HepG2 (cell line): ENCODE data around the gene OR2F2. TPM values are rescaled to one million over a fixed set of nuclear protein-coding genes. Genes with fewer than 3 reads are reported as not detected.
A peak's percentile ranks its signal among the peaks of the same experiment; 100 is the strongest.

Experiments used
- CBX1 ChIP-seq: IDR thresholded peaks from one replicate; pipeline ENCODE4 v1.6.1; 2016; ENCODE audit warnings: antibody characterized with exemption, low read depth
- CBX5 ChIP-seq: sonication (generic); formaldehyde crosslinking; IDR thresholded peaks from 2 replicates; pipeline ENCODE4 v1.4.0; 2020; ENCODE audit warnings: missing genetic modification reagents, borderline replicate concordance
- CC2D1A ChIP-seq: sonication (generic); formaldehyde crosslinking; IDR thresholded peaks from 2 replicates; pipeline ENCODE4 v1.8.1; 2023; ENCODE audit warnings: mild to moderate bottlenecking, missing genetic modification reagents
- GABPA ChIP-seq, 2 experiments: IDR thresholded peaks; 2 replicates each; pipeline ENCODE4 v1.6.1; 2011 to 2016; ENCODE audit warnings: low read depth in 2 of 2, low read length in 1 of 2, missing biosample characterization in 1 of 2, missing genetic modification characterization in 1 of 2
- HIVEP1 ChIP-seq: sonication (generic); formaldehyde crosslinking; IDR thresholded peaks from 2 replicates; pipeline ENCODE4 v1.4.0; 2020; ENCODE audit warnings: mild to moderate bottlenecking, missing genetic modification reagents
- HNF4G ChIP-seq, 2 experiments: sonication (generic) in 1 of 2; formaldehyde crosslinking in 1 of 2; IDR thresholded peaks; 2 replicates each; pipeline versions ENCODE4 v1.4.0 to v1.6.1; 2011 to 2020; ENCODE audit warnings: borderline replicate concordance in 2 of 2, low read depth in 2 of 2, mild to moderate bottlenecking in 2 of 2, low read length in 1 of 2, missing genetic modification reagents in 1 of 2, moderate library complexity in 1 of 2
- HOXD1 ChIP-seq: sonication (generic); formaldehyde crosslinking; IDR thresholded peaks from 2 replicates; pipeline ENCODE4 v1.5.0; 2020; ENCODE audit warnings: missing genetic modification reagents
- MATR3 ChIP-seq: sonication (generic); formaldehyde crosslinking; IDR thresholded peaks from 2 replicates; pipeline ENCODE4 v1.4.0; 2020; ENCODE audit warnings: missing genetic modification reagents
- MXD4 ChIP-seq: IDR thresholded peaks from 2 replicates; pipeline ENCODE4 v1.6.1; 2016; ENCODE audit warnings: mild to moderate bottlenecking, missing biosample characterization, missing genetic modification reagents
- NFKBIZ ChIP-seq: IDR thresholded peaks from 2 replicates; pipeline ENCODE4 v1.6.1; 2018; ENCODE audit warnings: missing genetic modification reagents, missing compliant biosample characterization
- POLR2AphosphoS2 ChIP-seq: IDR thresholded peaks from 2 replicates; pipeline ENCODE4 v1.6.1; 2011; ENCODE audit warnings: low read depth, low read length, improper control_type of control experiment
- RFXANK ChIP-seq: IDR thresholded peaks from 2 replicates; pipeline ENCODE4 v1.6.1; 2016
- ZBTB7A ChIP-seq: sonication (generic); formaldehyde crosslinking; IDR thresholded peaks from 2 replicates; pipeline ENCODE4 v1.8.0; 2022; ENCODE audit warnings: mild to moderate bottlenecking, missing genetic modification reagents
- ZNF557 ChIP-seq: sonication (generic); formaldehyde crosslinking; IDR thresholded peaks from 2 replicates; pipeline ENCODE4 v1.4.0; 2020; ENCODE audit warnings: missing genetic modification reagents
- ZNF782 ChIP-seq: sonication (generic); formaldehyde crosslinking; IDR thresholded peaks from 2 replicates; pipeline ENCODE4 v1.4.0; 2020; ENCODE audit warnings: missing genetic modification reagents, mild to moderate bottlenecking, borderline replicate concordance
- polyA plus RNA-seq, 8 experiments: library from polyadenylated mRNA; depleted of rRNA in 3 of 8; stranded (reverse) in 7 of 8; unstranded in 1 of 8; fragments of >200 nt; fragmentation: Illumina TruSeq in 4 of 8; extraction: Trizol in 4 of 8; gene quantifications; 2 replicates each; pipeline versions ENCODE4 v1.2.1 to v1.2.3, GENCODE V29; 2011 to 2016; ENCODE audit warnings: low read depth in 4 of 8, missing spikeins in 1 of 8, mixed read lengths in 1 of 8; ENCODE audit not compliant: insufficient read depth in 1 of 8
- total RNA-seq, 5 experiments: library from RNA; depleted of rRNA; stranded (reverse); fragments of >200 nt; fragmentation: Illumina TruSeq; extraction: Trizol; gene quantifications; 2 replicates each; pipeline ENCODE4 v1.2.3, GENCODE V29; 2016; ENCODE audit warnings: low read depth in 1 of 5
- TF ChIP-seq, protein P1 (sequence below): sonication (generic); formaldehyde crosslinking; IDR thresholded peaks from 2 replicates; pipeline ENCODE4 v1.9.0; 2021; ENCODE audit warnings: missing genetic modification reagents, borderline replicate concordance
- TF ChIP-seq, protein P2 (sequence below), 2 experiments: sonication (generic) in 1 of 2; formaldehyde crosslinking in 1 of 2; IDR thresholded peaks; 2 replicates each; pipeline versions ENCODE4 v1.4.0 to v1.6.1; 2016 to 2020; ENCODE audit warnings: borderline replicate concordance in 1 of 2, low read depth in 1 of 2, mild to moderate bottlenecking in 1 of 2, missing genetic modification reagents in 1 of 2
- TF ChIP-seq, protein P3 (sequence below): sonication (generic); formaldehyde crosslinking; IDR thresholded peaks from 2 replicates; pipeline ENCODE4 v1.5.0; 2020; ENCODE audit warnings: missing genetic modification reagents, mild to moderate bottlenecking, borderline replicate concordance
- TF ChIP-seq, protein P4 (sequence below): IDR thresholded peaks from 2 replicates; pipeline ENCODE4 v1.6.1; 2016; ENCODE audit warnings: missing compliant biosample characterization, missing genetic modification reagents, borderline replicate concordance

OR2F2 gene
- total and polyA plus RNA-seq, 2 of the 13 experiments (the other 11 are each of a cell fraction or from before 2014, with no cell fraction given) = 0.13 TPM; not detected in 1

DNA sequence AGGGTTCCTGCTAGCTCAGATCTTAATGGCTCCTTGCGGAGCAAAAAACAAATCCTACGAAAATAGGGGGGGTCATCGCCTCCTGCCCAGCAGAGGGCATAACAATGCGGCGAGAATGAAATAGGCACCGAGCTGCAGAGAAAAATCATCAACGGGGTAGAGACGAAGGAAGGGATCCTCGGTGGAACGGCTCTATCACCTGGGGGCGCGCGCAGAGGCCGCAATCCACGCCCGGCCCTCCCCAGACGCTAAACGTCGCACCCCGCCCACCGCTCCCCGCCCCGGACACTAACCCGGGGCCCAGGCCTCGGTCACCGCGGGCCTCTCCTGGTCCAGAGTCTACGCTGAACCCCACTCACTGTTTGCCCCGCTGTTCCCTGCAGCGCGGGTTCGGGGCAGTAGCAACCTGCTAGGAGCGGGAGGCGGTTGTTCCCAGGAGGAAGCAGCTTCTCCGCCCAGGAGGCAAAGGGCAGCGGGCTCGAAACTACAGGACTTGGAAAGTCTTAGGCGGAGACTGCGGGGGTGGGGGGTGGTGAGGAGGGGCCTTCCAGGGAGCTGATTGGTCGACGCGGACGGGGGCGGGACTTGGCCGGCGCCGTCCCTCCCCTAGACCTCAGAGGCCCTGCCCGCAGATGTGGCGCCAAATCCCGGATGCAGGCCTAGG, 33.2 kb upstream of the OR2F2 start, which contains the start of gene TCAF1 (continued):
- TF ChIP-seq, protein P1, sequence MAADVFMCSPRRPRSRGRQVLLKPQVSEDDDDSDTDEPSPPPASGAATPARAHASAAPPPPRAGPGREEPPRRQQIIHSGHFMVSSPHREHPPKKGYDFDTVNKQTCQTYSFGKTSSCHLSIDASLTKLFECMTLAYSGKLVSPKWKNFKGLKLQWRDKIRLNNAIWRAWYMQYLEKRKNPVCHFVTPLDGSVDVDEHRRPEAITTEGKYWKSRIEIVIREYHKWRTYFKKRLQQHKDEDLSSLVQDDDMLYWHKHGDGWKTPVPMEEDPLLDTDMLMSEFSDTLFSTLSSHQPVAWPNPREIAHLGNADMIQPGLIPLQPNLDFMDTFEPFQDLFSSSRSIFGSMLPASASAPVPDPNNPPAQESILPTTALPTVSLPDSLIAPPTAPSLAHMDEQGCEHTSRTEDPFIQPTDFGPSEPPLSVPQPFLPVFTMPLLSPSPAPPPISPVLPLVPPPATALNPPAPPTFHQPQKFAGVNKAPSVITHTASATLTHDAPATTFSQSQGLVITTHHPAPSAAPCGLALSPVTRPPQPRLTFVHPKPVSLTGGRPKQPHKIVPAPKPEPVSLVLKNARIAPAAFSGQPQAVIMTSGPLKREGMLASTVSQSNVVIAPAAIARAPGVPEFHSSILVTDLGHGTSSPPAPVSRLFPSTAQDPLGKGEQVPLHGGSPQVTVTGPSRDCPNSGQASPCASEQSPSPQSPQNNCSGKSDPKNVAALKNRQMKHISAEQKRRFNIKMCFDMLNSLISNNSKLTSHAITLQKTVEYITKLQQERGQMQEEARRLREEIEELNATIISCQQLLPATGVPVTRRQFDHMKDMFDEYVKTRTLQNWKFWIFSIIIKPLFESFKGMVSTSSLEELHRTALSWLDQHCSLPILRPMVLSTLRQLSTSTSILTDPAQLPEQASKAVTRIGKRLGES (CRISPR knock-in tag) = no peak
- TF ChIP-seq ZNF782 (CRISPR knock-in tag) (no peak; the same call in 1 of the 2 replicates), MXD4 (peak; percentile 51; the same call in 1 of the 2 replicates), ZNF557 (CRISPR knock-in tag) (peak; percentile 29; the same call in 1 of the 2 replicates), HNF4G (IDR thresholded peaks at IDR 0.05; ENCODE audit: borderline replicate concordance, low read depth, low read length) (peak; percentile 91), HNF4G (CRISPR knock-in tag; IDR thresholded peaks at IDR 0.05; ENCODE audit: borderline replicate concordance, low read depth) (peak; percentile 93), NFKBIZ (CRISPR knock-in tag) (peak; percentile 29; the same call in 1 of the 2 replicates), CBX5 (CRISPR knock-in tag) (peak; percentile 78; the same call in 1 of the 2 replicates), RFXANK (CRISPR knock-in tag) (0 out of 2 replicates have a peak, but pooled peaks have one; percentile 31), ZBTB7A (no peak), CBX1 (peak; percentile 70), CC2D1A (no peak), POLR2AphosphoS2 (peak; percentile 94), GABPA (IDR thresholded peaks at IDR 0.05; ENCODE audit: low read depth, low read length) (no peak), GABPA (CRISPR knock-in tag; IDR thresholded peaks at IDR 0.05; ENCODE audit: low read depth) (peak; percentile 56; the same call in 1 of the 2 replicates), MATR3 (no peak), HOXD1 (CRISPR knock-in tag) (peak; percentile 26; the same call in 1 of the 2 replicates), HIVEP1 (peak; percentile 72; the same call in 1 of the 2 replicates)
- TF ChIP-seq, protein P2, sequence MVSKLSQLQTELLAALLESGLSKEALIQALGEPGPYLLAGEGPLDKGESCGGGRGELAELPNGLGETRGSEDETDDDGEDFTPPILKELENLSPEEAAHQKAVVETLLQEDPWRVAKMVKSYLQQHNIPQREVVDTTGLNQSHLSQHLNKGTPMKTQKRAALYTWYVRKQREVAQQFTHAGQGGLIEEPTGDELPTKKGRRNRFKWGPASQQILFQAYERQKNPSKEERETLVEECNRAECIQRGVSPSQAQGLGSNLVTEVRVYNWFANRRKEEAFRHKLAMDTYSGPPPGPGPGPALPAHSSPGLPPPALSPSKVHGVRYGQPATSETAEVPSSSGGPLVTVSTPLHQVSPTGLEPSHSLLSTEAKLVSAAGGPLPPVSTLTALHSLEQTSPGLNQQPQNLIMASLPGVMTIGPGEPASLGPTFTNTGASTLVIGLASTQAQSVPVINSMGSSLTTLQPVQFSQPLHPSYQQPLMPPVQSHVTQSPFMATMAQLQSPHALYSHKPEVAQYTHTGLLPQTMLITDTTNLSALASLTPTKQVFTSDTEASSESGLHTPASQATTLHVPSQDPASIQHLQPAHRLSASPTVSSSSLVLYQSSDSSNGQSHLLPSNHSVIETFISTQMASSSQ (IDR thresholded peaks at IDR 0.05; ENCODE audit: low read depth) = 0 out of 2 replicates have a peak, but pooled peaks have one; percentile 34
- TF ChIP-seq, protein P2 (CRISPR knock-in tag; IDR thresholded peaks at IDR 0.05; ENCODE audit: borderline replicate concordance) = peak; percentile 60; the same call in 1 of the 2 replicates
- TF ChIP-seq, protein P3, sequence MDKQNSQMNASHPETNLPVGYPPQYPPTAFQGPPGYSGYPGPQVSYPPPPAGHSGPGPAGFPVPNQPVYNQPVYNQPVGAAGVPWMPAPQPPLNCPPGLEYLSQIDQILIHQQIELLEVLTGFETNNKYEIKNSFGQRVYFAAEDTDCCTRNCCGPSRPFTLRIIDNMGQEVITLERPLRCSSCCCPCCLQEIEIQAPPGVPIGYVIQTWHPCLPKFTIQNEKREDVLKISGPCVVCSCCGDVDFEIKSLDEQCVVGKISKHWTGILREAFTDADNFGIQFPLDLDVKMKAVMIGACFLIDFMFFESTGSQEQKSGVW (CRISPR knock-in tag) = no peak
- TF ChIP-seq, protein P4, sequence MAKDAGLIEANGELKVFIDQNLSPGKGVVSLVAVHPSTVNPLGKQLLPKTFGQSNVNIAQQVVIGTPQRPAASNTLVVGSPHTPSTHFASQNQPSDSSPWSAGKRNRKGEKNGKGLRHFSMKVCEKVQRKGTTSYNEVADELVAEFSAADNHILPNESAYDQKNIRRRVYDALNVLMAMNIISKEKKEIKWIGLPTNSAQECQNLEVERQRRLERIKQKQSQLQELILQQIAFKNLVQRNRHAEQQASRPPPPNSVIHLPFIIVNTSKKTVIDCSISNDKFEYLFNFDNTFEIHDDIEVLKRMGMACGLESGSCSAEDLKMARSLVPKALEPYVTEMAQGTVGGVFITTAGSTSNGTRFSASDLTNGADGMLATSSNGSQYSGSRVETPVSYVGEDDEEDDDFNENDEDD (CRISPR knock-in tag) = peak; percentile 81; the same call in 1 of the 2 replicates
